Mesenchymal stem cell (in vitro differentiated cells and primary cell): Measurements from ENCODE around the gene TRAF3IP1.
A peak's percentile ranks its signal among the peaks of the same experiment; 100 is the strongest.

Experiments
- DNase-seq: peaks from one replicate; pipeline ENCODE4 v3.0.0-alpha.2; 2013
- H2AFZ ChIP-seq: one replicate; pipeline ENCODE4 v1.6.1; 2013; ENCODE audit warnings: low read depth, mild to moderate bottlenecking, control low read depth, inconsistent platforms, low read length, moderate library complexity
- H2AK5ac ChIP-seq: 2 replicates; pipeline ENCODE4 v1.6.1; 2013; ENCODE audit warnings: low read length, moderate library complexity, mild to moderate bottlenecking, inconsistent platforms; ENCODE audit not compliant: severe bottlenecking
- H2BK120ac ChIP-seq: one replicate; pipeline ENCODE4 v1.6.1; 2013; ENCODE audit warnings: low read depth, mild to moderate bottlenecking, inconsistent platforms, low read length, moderate library complexity
- H2BK12ac ChIP-seq, 2 experiments: one replicate each; pipeline ENCODE4 v1.6.1; 2013; ENCODE audit warnings: inconsistent platforms in 2 of 2, low read length in 2 of 2, mild to moderate bottlenecking in 2 of 2, moderate library complexity in 2 of 2, control low read depth in 1 of 2
- H2BK15ac ChIP-seq: one replicate; pipeline ENCODE4 v1.6.1; 2013; ENCODE audit warnings: mild to moderate bottlenecking, low read depth, inconsistent platforms; ENCODE audit not compliant: poor library complexity, severe bottlenecking
- H2BK5ac ChIP-seq: 2 replicates; pipeline ENCODE4 v1.6.1; 2013; ENCODE audit warnings: low read depth, mild to moderate bottlenecking, low read length, control low read depth, inconsistent platforms; ENCODE audit not compliant: poor library complexity, severe bottlenecking
- H3K14ac ChIP-seq, 2 experiments: one replicate each; pipeline ENCODE4 v1.6.1; 2013; ENCODE audit warnings: inconsistent platforms in 2 of 2, low read length in 2 of 2, control low read depth in 1 of 2, mild to moderate bottlenecking in 1 of 2, moderate library complexity in 1 of 2
- H3K18ac ChIP-seq, 2 experiments: one replicate each; pipeline ENCODE4 v1.6.1; 2013; ENCODE audit warnings: inconsistent platforms in 2 of 2, low read length in 2 of 2, control low read depth in 1 of 2, low read depth in 1 of 2, mild to moderate bottlenecking in 1 of 2
- H3K23ac ChIP-seq, 2 experiments: one replicate each; pipeline ENCODE4 v1.6.1; 2013; ENCODE audit warnings: inconsistent platforms in 2 of 2, low read length in 2 of 2, mild to moderate bottlenecking in 2 of 2, moderate library complexity in 2 of 2, control low read depth in 1 of 2
- H3K27ac ChIP-seq: 2 replicates; pipeline ENCODE4 v1.5.1; 2013; ENCODE audit warnings: mild to moderate bottlenecking, moderate library complexity, low read length, control low read depth, inconsistent platforms; ENCODE audit not compliant: poor library complexity, severe bottlenecking
- H3K27me3 ChIP-seq, 2 experiments: 2 replicates each; pipeline versions ENCODE4 v1.6.1 to v1.7.0; 2013; ENCODE audit warnings: low read length in 2 of 2, mild to moderate bottlenecking in 2 of 2, moderate library complexity in 2 of 2, control low read depth in 1 of 2, inconsistent platforms in 1 of 2; ENCODE audit not compliant: control insufficient read depth in 1 of 2, insufficient read depth in 1 of 2
- H3K36me3 ChIP-seq, 2 experiments: 2 replicates each; pipeline versions ENCODE4 v1.6.1 to v1.7.0; 2013; ENCODE audit warnings: low read length in 2 of 2, control low read depth in 1 of 2, inconsistent platforms in 1 of 2, low read depth in 1 of 2, mild to moderate bottlenecking in 1 of 2; ENCODE audit not compliant: insufficient read depth in 2 of 2, control insufficient read depth in 1 of 2
- H3K4ac ChIP-seq, 2 experiments: one replicate each; pipeline ENCODE4 v1.6.1; 2013; ENCODE audit warnings: inconsistent platforms in 2 of 2, low read length in 2 of 2, mild to moderate bottlenecking in 2 of 2, moderate library complexity in 2 of 2, control low read depth in 1 of 2, low read depth in 1 of 2
- H3K4me1 ChIP-seq: 2 replicates; pipeline ENCODE4 v1.6.1; 2013; ENCODE audit warnings: low read depth, low read length, control low read depth; ENCODE audit not compliant: control insufficient read depth, insufficient read depth
- H3K4me2 ChIP-seq: 2 replicates; pipeline ENCODE4 v1.6.1; 2013; ENCODE audit warnings: low read length, mild to moderate bottlenecking, inconsistent platforms; ENCODE audit not compliant: poor library complexity, severe bottlenecking
- H3K4me3 ChIP-seq, 2 experiments: 2 replicates each; pipeline versions ENCODE4 v1.5.1 to v1.7.0; 2013; ENCODE audit warnings: low read length in 2 of 2, mild to moderate bottlenecking in 2 of 2, control low read depth in 1 of 2, low read depth in 1 of 2; ENCODE audit not compliant: insufficient read depth in 1 of 2
- H3K79me1 ChIP-seq: replicated peaks from 2 replicates; pipeline ENCODE4 v1.6.1; 2013; ENCODE audit warnings: mild to moderate bottlenecking, control low read depth, low read length, inconsistent platforms; ENCODE audit not compliant: poor library complexity, severe bottlenecking
- H3K9ac ChIP-seq: 2 replicates; pipeline ENCODE4 v1.7.0; 2013; ENCODE audit warnings: mild to moderate bottlenecking, low read length, moderate library complexity
- H3K9me3 ChIP-seq: 2 replicates; pipeline ENCODE4 v1.7.0; 2013; ENCODE audit warnings: mild to moderate bottlenecking, low read length; ENCODE audit not compliant: control insufficient read depth
- H4K8ac ChIP-seq: one replicate; pipeline ENCODE4 v1.6.1; 2013; ENCODE audit warnings: inconsistent platforms, mild to moderate bottlenecking, low read length, moderate library complexity
- H4K91ac ChIP-seq: one replicate; pipeline ENCODE4 v1.6.1; 2013; ENCODE audit warnings: mild to moderate bottlenecking, low read length, inconsistent platforms
- WGBS: methylation state at CpG from one replicate; pipeline ENCODE4 v1.1.7; 2013; ENCODE audit warnings: mixed read lengths; 5-methylcytosine and 5-hydroxymethylcytosine counted together

The TRAF3IP1 gene

GRCh38 chr2:238376884-238377391 lies 56.6 kb downstream of the TRAF3IP1 start:
- Histone ChIP-seq H3K27me3 (no peaks in the 10 kb centered on the region), H3K9ac (no peak overlapping the region), H2AFZ (no peak overlapping the region), H2AK5ac (no peak overlapping the region), H2BK15ac (no peak overlapping the region), H3K27ac (no peak overlapping the region), H2BK5ac (no peak overlapping the region), H3K79me1 (peaks cover 5% of the 10 kb centered on the region), H3K18ac (no peak overlapping the region), H3K36me3 (peaks cover 2 to 11% of the 10 kb centered on the region in 2 experiments), H4K91ac (no peak overlapping the region), H3K4ac (no peak overlapping the region), H2BK12ac (no peak overlapping the region), H3K4me1 (peaks cover 16% of the 10 kb centered on the region), H3K4me3 (no peak overlapping the region), H2BK120ac (no peak overlapping the region), H3K9me3 (no peaks in the 10 kb centered on the region), H4K8ac (no peak overlapping the region), H3K23ac (no peak overlapping the region), H3K14ac (no peak overlapping the region), H3K4me2 (no peak overlapping the region)
- peak; percentile 27 for DNase-seq
- WGBS = 93% methylated on average over 6 of the region's 8 CpGs

GRCh38 chr2:238378230-238379095 lies 58.1 kb downstream of the TRAF3IP1 start:
- Histone ChIP-seq H3K36me3 (peaks cover 16 to 22% of the 10 kb centered on the region in 2 experiments), H3K23ac (no peak overlapping the region), H2BK5ac (no peak overlapping the region), H3K4me1 (peaks cover 16% of the 10 kb centered on the region), H2AFZ (no peak overlapping the region), H4K91ac (peak overlapping the region; percentile 2), H3K4ac (no peak overlapping the region), H4K8ac (no peak overlapping the region), H2AK5ac (no peak overlapping the region), H3K4me2 (no peak overlapping the region), H3K79me1 (peaks cover 10% of the 10 kb centered on the region), H3K18ac (no peak overlapping the region), H2BK15ac (no peak overlapping the region), H2BK12ac (no peak overlapping the region), H2BK120ac (no peak overlapping the region), H3K27me3 (no peaks in the 10 kb centered on the region), H3K9ac (no peak overlapping the region), H3K27ac (no peak overlapping the region), H3K14ac (no peak overlapping the region), H3K4me3 (no peak overlapping the region), H3K9me3 (no peaks in the 10 kb centered on the region)
- 96% methylated on average over 11 of the region's 11 CpGs for WGBS
- no peak for DNase-seq

DNA sequence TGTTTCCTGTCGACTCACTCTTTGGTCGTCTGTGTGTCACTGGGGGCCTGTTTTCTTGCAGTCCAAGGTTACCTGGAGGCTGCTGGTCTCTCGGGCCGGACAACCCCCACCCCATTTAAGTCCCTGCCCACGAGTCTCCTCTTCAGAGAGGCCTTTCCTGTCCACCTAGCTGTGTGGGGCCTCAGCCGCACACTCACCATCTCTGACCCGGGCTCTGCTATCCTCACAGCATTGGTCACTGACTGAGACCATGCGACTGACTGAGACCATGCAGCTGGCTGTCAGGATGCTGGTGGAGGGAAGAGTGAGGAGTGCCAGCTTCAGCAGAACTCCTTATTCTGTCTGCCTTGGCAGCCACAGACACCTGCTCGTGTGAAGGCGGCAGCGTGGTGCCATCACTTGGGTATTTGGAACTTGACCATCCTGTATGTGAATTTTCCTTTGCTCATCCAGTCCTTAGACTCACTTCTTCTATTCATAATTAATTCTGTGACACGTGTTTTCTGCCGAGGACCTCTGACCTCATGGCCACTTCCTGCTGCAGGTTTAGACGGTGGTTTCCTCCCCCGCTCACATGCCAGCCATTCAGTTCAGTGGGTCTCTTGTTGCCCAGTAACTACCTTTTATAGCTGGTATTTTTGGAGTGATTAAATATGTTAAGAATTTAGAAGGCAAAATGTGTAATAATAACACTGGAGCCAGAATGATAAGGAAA lies 58.9 kb downstream of the TRAF3IP1 start:
- Histone ChIP-seq H3K9ac (no peak overlapping the region), H4K8ac (no peak overlapping the region), H2AFZ (no peak overlapping the region), H2BK12ac (no peak overlapping the region), H3K27me3 (no peaks in the 10 kb centered on the region), H4K91ac (no peak overlapping the region), H3K36me3 (peaks cover 16 to 22% of the 10 kb centered on the region in 2 experiments), H3K4me2 (no peak overlapping the region), H3K79me1 (peaks cover 13% of the 10 kb centered on the region), H3K18ac (no peak overlapping the region), H3K4me1 (peaks cover 16% of the 10 kb centered on the region), H3K14ac (no peak overlapping the region), H2AK5ac (no peak overlapping the region), H2BK5ac (no peak overlapping the region), H3K4me3 (no peak overlapping the region), H2BK120ac (no peak overlapping the region), H2BK15ac (no peak overlapping the region), H3K9me3 (no peaks in the 10 kb centered on the region), H3K23ac (no peak overlapping the region), H3K27ac (no peak overlapping the region), H3K4ac (no peak overlapping the region)
- no peak for DNase-seq
- WGBS = 75% methylated on average over 14 of the region's 15 CpGs

GRCh38 chr2:238380336-238380735 lies 60.0 kb downstream of the TRAF3IP1 start:
- H3K4me3 ChIP-seq = no peak overlapping the region
- no peak overlapping the region for H2AFZ ChIP-seq
- H3K23ac ChIP-seq = no peak overlapping the region
- H2AK5ac ChIP-seq = peak overlapping the region; percentile 50
- WGBS = 91% methylated on average over 6 of the region's 7 CpGs
- no peak for DNase-seq
- peaks cover 16 to 22% of the 10 kb centered on the region in 2 experiments for H3K36me3 ChIP-seq
- no peak overlapping the region for H2BK5ac ChIP-seq
- no peak overlapping the region for H2BK15ac ChIP-seq
- no peak overlapping the region for H3K9ac ChIP-seq
- H3K27ac ChIP-seq = no peak overlapping the region
- no peak overlapping the region for H3K14ac ChIP-seq
- H3K4ac ChIP-seq = no peak overlapping the region
- H3K4me2 ChIP-seq = no peak overlapping the region
- H4K8ac ChIP-seq = no peak overlapping the region
- H4K91ac ChIP-seq = no peak overlapping the region
- no peaks in the 10 kb centered on the region for H3K9me3 ChIP-seq
- no peak overlapping the region for H2BK12ac ChIP-seq
- peaks cover 13% of the 10 kb centered on the region for H3K79me1 ChIP-seq
- H2BK120ac ChIP-seq = no peak overlapping the region
- H3K18ac ChIP-seq = no peak overlapping the region
- no peaks in the 10 kb centered on the region for H3K27me3 ChIP-seq
- peaks cover 16% of the 10 kb centered on the region for H3K4me1 ChIP-seq
